SK-N-DZ (cell line): ENCODE measurements around the gene MADCAM1.

Experiments used
- DNase-seq: peaks from one replicate; pipeline ENCODE4 v3.0.0-alpha.2; 2015; ENCODE audit warnings: low spot score
- small RNA-seq, 2 experiments: library from RNA; depleted of rRNA; stranded (forward); fragments of <200 nt; gene quantifications; one replicate each; pipeline ENCODE3, GENCODE V24; 2014

Gene MADCAM1

DNA sequence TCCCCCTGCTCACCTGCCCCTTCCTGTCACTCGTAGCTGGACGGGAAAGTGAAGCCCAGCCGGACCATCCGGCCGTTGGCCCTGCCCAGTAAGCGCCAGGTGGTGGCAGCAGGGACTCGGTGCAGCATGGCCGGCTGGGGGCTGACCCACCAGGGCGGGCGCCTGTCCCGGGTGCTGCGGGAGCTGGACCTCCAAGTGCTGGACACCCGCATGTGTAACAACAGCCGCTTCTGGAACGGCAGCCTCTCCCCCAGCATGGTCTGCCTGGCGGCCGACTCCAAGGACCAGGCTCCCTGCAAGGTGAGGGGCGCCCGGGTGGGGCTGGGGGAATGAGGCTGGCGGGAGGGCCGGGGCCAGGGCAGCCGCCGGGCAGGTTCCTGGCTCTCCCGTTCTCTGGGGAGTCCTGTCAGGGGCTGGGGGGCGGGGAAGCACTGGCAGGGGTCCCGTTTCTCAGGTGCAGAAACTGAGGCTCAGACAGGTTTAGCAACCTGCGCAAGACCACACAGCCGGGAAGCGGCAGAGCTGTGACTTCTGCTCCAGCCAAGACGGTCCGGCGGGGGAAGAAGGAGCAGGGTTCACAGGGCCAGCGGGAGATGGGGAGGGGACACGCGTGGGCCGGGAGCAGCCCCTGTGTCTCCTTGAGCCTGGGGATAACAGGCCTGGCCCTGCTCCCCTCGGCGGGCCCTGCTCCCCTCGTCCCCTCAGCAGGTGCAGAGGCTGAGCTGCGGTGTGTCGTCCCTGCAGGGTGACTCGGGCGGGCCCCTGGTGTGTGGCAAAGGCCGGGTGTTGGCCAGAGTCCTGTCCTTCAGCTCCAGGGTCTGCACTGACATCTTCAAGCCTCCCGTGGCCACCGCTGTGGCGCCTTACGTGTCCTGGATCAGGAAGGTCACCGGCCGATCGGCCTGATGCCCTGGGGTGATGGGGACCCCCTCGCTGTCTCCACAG is 52.9 kb downstream of the MADCAM1 start:
- DNase-seq: no peak

DNA sequence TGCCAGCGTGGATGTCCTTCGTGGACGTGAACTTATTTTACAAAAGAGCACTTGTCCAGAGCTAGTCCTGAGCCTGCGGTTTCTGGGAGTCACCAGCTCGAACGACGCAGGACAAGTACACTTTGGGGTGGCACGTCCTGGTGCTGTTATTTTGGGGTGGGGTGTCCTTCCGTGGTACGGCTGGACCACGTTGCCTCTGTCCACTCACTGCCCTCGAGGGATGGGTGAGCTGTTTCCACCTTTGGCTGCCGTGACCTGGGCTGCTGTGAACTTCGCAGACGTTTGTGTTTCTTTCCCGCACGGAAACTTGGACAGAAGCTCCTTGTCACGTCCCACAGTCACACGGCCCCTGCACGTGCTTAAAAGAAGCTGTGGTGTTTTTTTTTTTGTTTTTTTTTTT is 58.5 kb downstream of the MADCAM1 start:
- DNase-seq: no peak

Small RNA genes within 50 kb of the gene (small RNA-seq; reads per million reads assigned to genes)
- gene RNA5SP462: 0.05 to 0.22 reads per million in 2 experiments
